ENCODE measurements around the gene PSME3IP1.

Gene PSME3IP1

GRCh38 chr16:57115168-57115513 is 70.7 kb downstream of the PSME3IP1 start:
- Histone ChIP-seq H3K4me3 (ENCODE audit: low read depth, low read length) (no peak overlapping the region), H3K9me3 (ENCODE audit: control insufficient read depth, low read length) (no peaks in the 10 kb centered on the region), H2AFZ (no peak overlapping the region), H3K9ac (no peak overlapping the region), H3K4me1 (no peaks in the 10 kb centered on the region), H3K27me3 (ENCODE audit: control insufficient read depth, insufficient read depth, low read length) (no peaks in the 10 kb centered on the region), H3K36me3 (ENCODE audit: control insufficient read depth, insufficient read depth, low read length) (no peaks in the 10 kb centered on the region), H3K79me2 (no peaks in the 10 kb centered on the region), H3K4me2 (ENCODE audit: low read length) (no peak overlapping the region), H3K27ac (no peak overlapping the region)
- no peak for TF ChIP-seq CTCF (IDR thresholded peaks at IDR 0.05)

GRCh38 chr16:57113664-57114063 is 72.2 kb downstream of the PSME3IP1 start:
- Histone ChIP-seq H2AFZ (no peak overlapping the region), H3K4me2 (ENCODE audit: low read length) (no peak overlapping the region), H3K9me3 (ENCODE audit: control insufficient read depth, low read length) (no peaks in the 10 kb centered on the region), H3K27ac (no peak overlapping the region), H3K4me3 (ENCODE audit: low read depth, low read length) (no peak overlapping the region), H3K36me3 (ENCODE audit: control insufficient read depth, insufficient read depth, low read length) (no peaks in the 10 kb centered on the region), H3K79me2 (no peaks in the 10 kb centered on the region), H3K4me1 (no peaks in the 10 kb centered on the region), H3K9ac (no peak overlapping the region), H3K27me3 (ENCODE audit: control insufficient read depth, insufficient read depth, low read length) (no peaks in the 10 kb centered on the region)
- no peak for TF ChIP-seq CTCF (IDR thresholded peaks at IDR 0.05)

GRCh38 chr16:57113042-57113453 is 72.8 kb downstream of the PSME3IP1 start:
- Histone ChIP-seq H3K4me2 (ENCODE audit: low read length) (no peak overlapping the region), H3K27ac (no peak overlapping the region), H2AFZ (no peak overlapping the region), H3K27me3 (ENCODE audit: control insufficient read depth, insufficient read depth, low read length) (no peaks in the 10 kb centered on the region), H3K9me3 (ENCODE audit: control insufficient read depth, low read length) (no peaks in the 10 kb centered on the region), H3K9ac (no peak overlapping the region), H3K36me3 (ENCODE audit: control insufficient read depth, insufficient read depth, low read length) (no peaks in the 10 kb centered on the region), H3K4me1 (no peaks in the 10 kb centered on the region), H3K79me2 (no peaks in the 10 kb centered on the region), H3K4me3 (ENCODE audit: low read depth, low read length) (no peak overlapping the region)
- TF ChIP-seq CTCF (IDR thresholded peaks at IDR 0.05) = no peak

DNA sequence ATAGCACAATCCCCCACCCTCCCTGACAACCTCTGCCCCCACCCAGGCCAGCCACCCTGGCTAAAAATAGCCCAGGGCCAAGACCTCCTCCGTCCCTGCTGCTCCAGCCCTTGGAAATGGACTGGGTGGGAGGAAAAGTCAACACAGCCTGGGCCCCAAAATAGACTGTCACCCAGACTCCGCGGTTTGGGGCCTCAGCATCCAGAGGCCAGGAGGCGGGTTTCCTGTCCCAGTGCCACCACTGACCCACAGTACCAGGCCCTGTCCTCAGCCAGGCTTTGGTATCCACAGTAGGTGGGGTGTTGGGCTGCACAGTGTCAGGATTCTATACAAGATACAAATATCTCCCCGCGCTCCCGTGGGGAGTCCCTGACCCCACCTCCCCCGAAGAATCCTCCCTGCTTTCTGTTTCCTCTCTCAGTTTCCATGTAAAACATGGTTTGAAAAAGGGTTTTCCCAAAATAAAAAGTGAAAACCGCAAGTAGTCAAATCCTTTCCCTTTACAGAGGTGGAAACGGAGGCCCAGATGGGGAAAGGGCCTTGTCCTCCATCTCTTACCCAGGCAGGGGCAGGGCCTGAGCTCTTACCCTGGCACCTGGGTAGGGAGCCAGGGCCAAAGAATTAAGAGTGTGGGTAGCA is 73.3 kb downstream of the PSME3IP1 start:
- Histone ChIP-seq H3K27ac (no peak overlapping the region), H2AFZ (no peak overlapping the region), H3K79me2 (no peaks in the 10 kb centered on the region), H3K4me2 (ENCODE audit: low read length) (no peak overlapping the region), H3K36me3 (ENCODE audit: control insufficient read depth, insufficient read depth, low read length) (no peaks in the 10 kb centered on the region), H3K4me3 (ENCODE audit: low read depth, low read length) (no peak overlapping the region), H3K4me1 (no peaks in the 10 kb centered on the region), H3K9me3 (ENCODE audit: control insufficient read depth, low read length) (no peaks in the 10 kb centered on the region), H3K9ac (no peak overlapping the region), H3K27me3 (ENCODE audit: control insufficient read depth, insufficient read depth, low read length) (no peaks in the 10 kb centered on the region)
- no peak for TF ChIP-seq CTCF (IDR thresholded peaks at IDR 0.05)

GRCh38 chr16:57111420-57111819 is 74.4 kb downstream of the PSME3IP1 start:
- no peaks in the 10 kb centered on the region for H3K27me3 ChIP-seq (ENCODE audit: control insufficient read depth, insufficient read depth, low read length)
- no peak overlapping the region for H2AFZ ChIP-seq
- TF ChIP-seq CTCF (IDR thresholded peaks at IDR 0.05) = no peak
- no peaks in the 10 kb centered on the region for H3K36me3 ChIP-seq (ENCODE audit: control insufficient read depth, insufficient read depth, low read length)
- H3K4me3 ChIP-seq (ENCODE audit: low read depth, low read length) = no peak overlapping the region
- no peak overlapping the region for H3K4me2 ChIP-seq (ENCODE audit: low read length)
- H3K27ac ChIP-seq = no peak overlapping the region
- no peaks in the 10 kb centered on the region for H3K9me3 ChIP-seq (ENCODE audit: control insufficient read depth, low read length)
- no peak overlapping the region for H3K9ac ChIP-seq
- no peaks in the 10 kb centered on the region for H3K79me2 ChIP-seq
- H3K4me1 ChIP-seq = no peaks in the 10 kb centered on the region

Data from parathyroid adenoma (tissue), 2 donors.